Neural cell (in vitro differentiated cells): Measurements from ENCODE around the gene TENM3. TPM values are rescaled to one million over a fixed set of nuclear protein-coding genes. Genes with fewer than 3 reads are reported as not detected.

Experiments used
- H2AFZ ChIP-seq: fragments of 200-600, 300-800 bp; sonication (generic), shearing (Covaris generic); 2 replicates; pipeline ENCODE4 v1.6.0; 2014; ENCODE audit warnings: low read depth, mild to moderate bottlenecking, antibody characterized with exemption, low read length, moderate library complexity
- H3F3A ChIP-seq: fragments of 200-600 bp; shearing (Covaris generic); 2 replicates; pipeline ENCODE4 v1.6.1; 2016; ENCODE audit warnings: mild to moderate bottlenecking, moderate library complexity, mixed read lengths, antibody characterized with exemption, low read length; ENCODE audit not compliant: insufficient read depth, poor library complexity, severe bottlenecking
- H3K27ac ChIP-seq: fragments of 200-600, 300-800 bp; sonication (generic), shearing (Covaris generic); 2 replicates; pipeline ENCODE4 v1.5.1; 2014; ENCODE audit warnings: mild to moderate bottlenecking, low read length, moderate library complexity
- H3K27me3 ChIP-seq: fragments of 300-800, 200-600 bp; sonication (generic), shearing (Covaris generic); 2 replicates; pipeline ENCODE4 v1.6.0; 2014; ENCODE audit warnings: mild to moderate bottlenecking, low read depth, low read length, moderate library complexity; ENCODE audit not compliant: insufficient read depth
- H3K36me3 ChIP-seq: fragments of 300-800, 200-600 bp; sonication (generic), shearing (Covaris generic); 2 replicates; pipeline ENCODE4 v1.5.1; 2014; ENCODE audit warnings: mild to moderate bottlenecking, antibody characterized with exemption, low read length, moderate library complexity; ENCODE audit not compliant: insufficient read depth
- H3K4me2 ChIP-seq: fragments of 300-800, 200-600 bp; sonication (generic), shearing (Covaris generic); 2 replicates; pipeline ENCODE4 v1.6.0; 2014; ENCODE audit warnings: mild to moderate bottlenecking, low read length
- H3K4me3 ChIP-seq: fragments of 300-800, 200-600 bp; sonication (generic), shearing (Covaris generic); 2 replicates; pipeline ENCODE4 v1.5.1; 2014; ENCODE audit warnings: mild to moderate bottlenecking, low read length, moderate library complexity
- H3K79me2 ChIP-seq: fragments of 200-600 bp; shearing (Covaris generic); replicated peaks from 2 replicates; pipeline ENCODE4 v1.6.0; 2014; ENCODE audit warnings: mild to moderate bottlenecking, low read length, moderate library complexity; ENCODE audit not compliant: insufficient read depth
- H3K9ac ChIP-seq: fragments of 300-800, 200-600 bp; sonication (generic), shearing (Covaris generic); 2 replicates; pipeline ENCODE4 v1.6.1; 2016; ENCODE audit warnings: mild to moderate bottlenecking, low read length, mixed read lengths
- H3K9me2 ChIP-seq: fragments of 200-600 bp; shearing (Covaris generic); 2 replicates; pipeline ENCODE4 v1.6.1; 2016; ENCODE audit warnings: mild to moderate bottlenecking, low read length, mixed read lengths; ENCODE audit not compliant: insufficient read depth
- H3K9me3 ChIP-seq: fragments of 200-600, 300-800 bp; sonication (generic), shearing (Covaris generic); 2 replicates; pipeline ENCODE4 v1.6.1; 2016; ENCODE audit warnings: mild to moderate bottlenecking, mixed run types, low read length, moderate library complexity, mixed read lengths
- H4K20me1 ChIP-seq: fragments of 200-600 bp; shearing (Covaris generic); 2 replicates; pipeline ENCODE4 v1.6.1; 2016; ENCODE audit warnings: mild to moderate bottlenecking, mixed run types; ENCODE audit not compliant: insufficient read depth
- EP300 ChIP-seq: fragments of 450-650 bp; conservative IDR thresholded peaks from 2 replicates; pipeline ENCODE4 v1.6.1; 2014; ENCODE audit warnings: antibody characterized with exemption, mild to moderate bottlenecking, moderate library complexity; ENCODE audit not compliant: poor library complexity, severe bottlenecking
- EZH2 ChIP-seq: fragments of 200-600, 300-800 bp; shearing (Covaris generic), sonication (generic); IDR thresholded peaks from 2 replicates; pipeline ENCODE4 v1.6.1; 2014; ENCODE audit warnings: antibody characterized with exemption, low read length, borderline replicate concordance, mild to moderate bottlenecking; ENCODE audit not compliant: insufficient read depth, poor library complexity, severe bottlenecking
- MXI1 ChIP-seq: fragments of 450-650 bp; conservative IDR thresholded peaks from 2 replicates; pipeline ENCODE4 v1.6.1; 2014; ENCODE audit warnings: antibody characterized with exemption, mild to moderate bottlenecking; ENCODE audit not compliant: poor library complexity, severe bottlenecking
- POLR2AphosphoS5 ChIP-seq: IDR thresholded peaks from 2 replicates; pipeline ENCODE4 v1.6.1; 2012
- RAD21 ChIP-seq: fragments of 450-650 bp; conservative IDR thresholded peaks from 2 replicates; pipeline ENCODE4 v1.6.1; 2014; ENCODE audit warnings: antibody characterized with exemption, mild to moderate bottlenecking, moderate library complexity
- SMC3 ChIP-seq: fragments of 450-650 bp; conservative IDR thresholded peaks from 2 replicates; pipeline ENCODE4 v1.6.1; 2014; ENCODE audit warnings: antibody characterized with exemption, mild to moderate bottlenecking, moderate library complexity; ENCODE audit not compliant: poor library complexity
- TAF1 ChIP-seq: IDR thresholded peaks from 2 replicates; pipeline ENCODE4 v1.6.1; 2012; ENCODE audit warnings: low read depth
- polyA plus RNA-seq: library from polyadenylated mRNA; depleted of rRNA; stranded (reverse); fragments of >200 nt; gene quantifications from 2 replicates; pipeline ENCODE4 v1.2.3, GENCODE V29; 2014
- TF ChIP-seq, protein P1 (sequence below): IDR thresholded peaks from 2 replicates; pipeline ENCODE4 v1.6.1; 2012; ENCODE audit warnings: borderline replicate concordance
- TF ChIP-seq, protein P2 (sequence below): fragments of 450-650 bp; IDR thresholded peaks from 2 replicates; pipeline ENCODE4 v1.5.1; 2014; ENCODE audit warnings: antibody characterized with exemption, mild to moderate bottlenecking, moderate library complexity; ENCODE audit not compliant: poor library complexity, severe bottlenecking

TENM3 gene
- polyA plus RNA-seq, 1 donor from 2014 or later = 7.3 TPM

DNA sequence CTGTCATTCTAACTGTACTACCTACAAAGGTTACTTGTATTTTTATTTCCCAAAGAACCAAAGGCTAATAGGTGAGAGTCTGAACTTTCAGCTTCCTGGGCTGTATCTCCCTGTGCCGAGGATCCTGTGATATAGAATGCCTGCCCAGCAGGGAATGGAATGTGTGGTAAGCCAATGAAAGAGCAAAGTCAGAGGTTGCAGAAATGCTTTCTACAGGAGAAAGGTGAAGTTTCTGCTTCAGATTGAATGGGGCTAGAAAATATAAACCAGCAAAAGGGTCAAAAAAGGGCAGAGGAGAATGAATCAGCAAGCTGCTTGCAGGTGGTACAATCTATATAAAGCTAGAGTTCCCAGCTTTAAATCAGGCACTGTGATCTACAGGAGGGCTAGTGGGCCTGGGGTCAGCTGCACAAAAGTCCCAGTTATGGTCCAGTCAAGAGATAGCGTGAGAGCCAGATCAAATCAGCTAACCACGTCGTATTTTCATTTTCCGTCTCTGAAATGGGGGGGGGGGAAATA, 527.9 kb downstream of the TENM3 start:
- Histone ChIP-seq H3K27ac (no peak overlapping the region), H3K4me2 (no peak overlapping the region)

DNA sequence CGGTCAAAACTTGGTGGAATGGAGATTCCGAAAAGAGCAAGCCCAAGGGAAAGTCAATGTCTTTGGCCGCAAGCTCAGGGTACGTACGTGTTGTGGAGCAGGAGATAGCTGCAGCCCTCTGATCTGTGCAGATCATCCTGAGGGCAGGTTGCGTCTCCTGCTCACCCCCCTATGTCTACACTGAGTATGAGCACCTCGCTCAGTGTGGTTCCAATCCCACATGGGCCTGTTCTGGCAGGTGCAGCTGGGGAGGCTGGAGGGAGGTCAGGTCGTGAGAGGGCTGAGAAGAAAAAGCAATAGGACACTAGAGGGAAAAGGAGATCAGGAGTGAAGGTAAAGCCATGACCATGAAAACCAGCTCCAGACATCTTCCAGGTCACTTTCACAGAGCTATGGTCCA, 531.9 kb downstream of the TENM3 start:
- Histone ChIP-seq H3K36me3 (no peaks in the 10 kb centered on the region), H3K9me3 (no peaks in the 10 kb centered on the region), H4K20me1 (no peaks in the 10 kb centered on the region), H2AFZ (no peak overlapping the region), H3K4me3 (no peak overlapping the region), H3K9ac (no peak overlapping the region), H3K27ac (no peak overlapping the region), H3F3A (no peaks in the 10 kb centered on the region), H3K9me2 (no peaks in the 10 kb centered on the region), H3K4me2 (no peak overlapping the region), H3K79me2 (no peaks in the 10 kb centered on the region), H3K27me3 (no peaks in the 10 kb centered on the region)
- TF ChIP-seq RAD21 = no peak
- TF ChIP-seq EP300 = no peak
- TF ChIP-seq, protein P1, sequence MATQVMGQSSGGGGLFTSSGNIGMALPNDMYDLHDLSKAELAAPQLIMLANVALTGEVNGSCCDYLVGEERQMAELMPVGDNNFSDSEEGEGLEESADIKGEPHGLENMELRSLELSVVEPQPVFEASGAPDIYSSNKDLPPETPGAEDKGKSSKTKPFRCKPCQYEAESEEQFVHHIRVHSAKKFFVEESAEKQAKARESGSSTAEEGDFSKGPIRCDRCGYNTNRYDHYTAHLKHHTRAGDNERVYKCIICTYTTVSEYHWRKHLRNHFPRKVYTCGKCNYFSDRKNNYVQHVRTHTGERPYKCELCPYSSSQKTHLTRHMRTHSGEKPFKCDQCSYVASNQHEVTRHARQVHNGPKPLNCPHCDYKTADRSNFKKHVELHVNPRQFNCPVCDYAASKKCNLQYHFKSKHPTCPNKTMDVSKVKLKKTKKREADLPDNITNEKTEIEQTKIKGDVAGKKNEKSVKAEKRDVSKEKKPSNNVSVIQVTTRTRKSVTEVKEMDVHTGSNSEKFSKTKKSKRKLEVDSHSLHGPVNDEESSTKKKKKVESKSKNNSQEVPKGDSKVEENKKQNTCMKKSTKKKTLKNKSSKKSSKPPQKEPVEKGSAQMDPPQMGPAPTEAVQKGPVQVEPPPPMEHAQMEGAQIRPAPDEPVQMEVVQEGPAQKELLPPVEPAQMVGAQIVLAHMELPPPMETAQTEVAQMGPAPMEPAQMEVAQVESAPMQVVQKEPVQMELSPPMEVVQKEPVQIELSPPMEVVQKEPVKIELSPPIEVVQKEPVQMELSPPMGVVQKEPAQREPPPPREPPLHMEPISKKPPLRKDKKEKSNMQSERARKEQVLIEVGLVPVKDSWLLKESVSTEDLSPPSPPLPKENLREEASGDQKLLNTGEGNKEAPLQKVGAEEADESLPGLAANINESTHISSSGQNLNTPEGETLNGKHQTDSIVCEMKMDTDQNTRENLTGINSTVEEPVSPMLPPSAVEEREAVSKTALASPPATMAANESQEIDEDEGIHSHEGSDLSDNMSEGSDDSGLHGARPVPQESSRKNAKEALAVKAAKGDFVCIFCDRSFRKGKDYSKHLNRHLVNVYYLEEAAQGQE = no peak
- no peak for TF ChIP-seq POLR2AphosphoS5
- TF ChIP-seq, protein P2, sequence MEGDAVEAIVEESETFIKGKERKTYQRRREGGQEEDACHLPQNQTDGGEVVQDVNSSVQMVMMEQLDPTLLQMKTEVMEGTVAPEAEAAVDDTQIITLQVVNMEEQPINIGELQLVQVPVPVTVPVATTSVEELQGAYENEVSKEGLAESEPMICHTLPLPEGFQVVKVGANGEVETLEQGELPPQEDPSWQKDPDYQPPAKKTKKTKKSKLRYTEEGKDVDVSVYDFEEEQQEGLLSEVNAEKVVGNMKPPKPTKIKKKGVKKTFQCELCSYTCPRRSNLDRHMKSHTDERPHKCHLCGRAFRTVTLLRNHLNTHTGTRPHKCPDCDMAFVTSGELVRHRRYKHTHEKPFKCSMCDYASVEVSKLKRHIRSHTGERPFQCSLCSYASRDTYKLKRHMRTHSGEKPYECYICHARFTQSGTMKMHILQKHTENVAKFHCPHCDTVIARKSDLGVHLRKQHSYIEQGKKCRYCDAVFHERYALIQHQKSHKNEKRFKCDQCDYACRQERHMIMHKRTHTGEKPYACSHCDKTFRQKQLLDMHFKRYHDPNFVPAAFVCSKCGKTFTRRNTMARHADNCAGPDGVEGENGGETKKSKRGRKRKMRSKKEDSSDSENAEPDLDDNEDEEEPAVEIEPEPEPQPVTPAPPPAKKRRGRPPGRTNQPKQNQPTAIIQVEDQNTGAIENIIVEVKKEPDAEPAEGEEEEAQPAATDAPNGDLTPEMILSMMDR = no peak
- TF ChIP-seq TAF1 = no peak
- TF ChIP-seq SMC3 = no peak
- no peak for TF ChIP-seq MXI1
- TF ChIP-seq EZH2 = no peak

More for the DNA sequence above, 527.9 kb downstream of the TENM3 start:
- H3K36me3 ChIP-seq = no peaks in the 10 kb centered on the region
- no peaks in the 10 kb centered on the region for H3F3A ChIP-seq
- H3K9ac ChIP-seq = no peak overlapping the region
- H3K79me2 ChIP-seq = no peaks in the 10 kb centered on the region
- H2AFZ ChIP-seq = no peak overlapping the region
- H4K20me1 ChIP-seq = no peaks in the 10 kb centered on the region
- H3K27me3 ChIP-seq = no peaks in the 10 kb centered on the region
- H3K9me2 ChIP-seq = no peaks in the 10 kb centered on the region
- H3K4me3 ChIP-seq = no peak overlapping the region
- TF ChIP-seq EP300 (no peak), SMC3 (no peak), POLR2AphosphoS5 (no peak), RAD21 (no peak), MXI1 (no peak), EZH2 (no peak), TAF1 (no peak)
- TF ChIP-seq, protein P1 = no peak
- TF ChIP-seq, protein P2 = no peak
- H3K9me3 ChIP-seq = no peaks in the 10 kb centered on the region
